Occipital lobe (tissue), 2 donors: Measurements from ENCODE around the gene KNSTRN. TPM values are rescaled to one million over a fixed set of nuclear protein-coding genes. Genes with fewer than 3 reads are reported as not detected.

Experiments used
- DNase-seq: peaks from one replicate; lab custom pipeline; 2025; lab: John Stamatoyannopoulos, UW
- total RNA-seq: library from RNA; depleted of rRNA; stranded (reverse); fragments of >200 nt; gene quantifications from one replicate; pipeline ENCODE4 v1.2.3, GENCODE V29; 2014

The KNSTRN gene
- total RNA-seq, 1 donor from 2014 or later: 17.8 TPM

DNA sequence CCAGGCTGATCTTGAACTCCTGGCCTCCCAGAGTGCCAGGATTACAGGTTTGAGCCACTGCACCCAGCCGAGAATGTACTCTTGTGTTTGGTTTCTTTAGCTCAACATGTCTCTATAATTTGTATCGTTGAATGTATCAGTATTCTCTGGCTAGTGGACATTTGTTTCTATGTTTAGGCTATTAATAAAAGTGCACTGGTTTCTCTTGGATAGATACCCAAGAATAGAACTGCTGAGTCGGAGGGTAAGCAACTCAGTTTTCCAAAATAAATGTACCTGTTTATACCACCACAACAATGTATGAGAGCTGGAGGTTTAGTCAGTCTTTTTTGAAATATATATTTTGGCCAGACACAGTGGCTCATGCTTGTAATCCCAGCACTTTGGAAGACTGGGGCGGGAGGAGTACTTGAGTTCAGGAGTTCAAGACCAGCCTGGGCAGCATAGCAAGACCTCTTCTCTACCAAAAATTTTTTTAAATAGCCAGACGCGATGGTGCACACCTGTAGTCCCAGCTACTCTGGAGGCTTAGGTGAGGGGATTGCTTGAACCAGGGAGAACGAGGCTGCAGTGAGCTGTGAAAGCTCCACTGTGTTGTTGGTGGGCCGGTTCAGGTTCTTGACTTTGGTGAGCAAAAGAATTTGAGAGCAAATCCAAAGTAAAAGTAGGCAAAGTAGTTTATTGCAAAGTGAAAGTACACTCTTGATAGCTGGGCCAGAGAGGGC is 15.3 kb downstream of the KNSTRN start:
- DNase-seq: no peak

DNA sequence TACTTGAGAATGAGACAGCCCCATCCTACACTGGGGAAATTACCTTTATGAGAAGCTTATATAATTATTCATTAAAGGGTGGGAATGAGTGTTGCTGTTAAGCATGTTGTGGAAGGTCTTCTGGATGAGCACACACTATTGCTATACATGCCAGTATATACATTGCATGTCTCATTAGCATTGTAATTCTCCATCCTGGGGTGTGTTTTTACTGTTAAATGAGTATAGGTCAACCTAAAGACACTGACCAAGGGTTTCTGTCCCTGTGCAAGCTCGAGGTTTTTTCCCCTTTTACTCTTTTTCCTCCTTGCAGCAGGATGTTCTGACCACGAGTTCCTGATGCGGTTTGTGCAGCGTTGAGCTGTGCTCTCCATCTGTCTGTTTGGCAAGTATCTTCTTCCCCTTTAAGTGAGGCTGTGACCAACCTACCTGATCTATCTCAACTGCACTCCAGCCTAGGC is 15.9 kb downstream of the KNSTRN start:
- DNase-seq: no peak

DNA sequence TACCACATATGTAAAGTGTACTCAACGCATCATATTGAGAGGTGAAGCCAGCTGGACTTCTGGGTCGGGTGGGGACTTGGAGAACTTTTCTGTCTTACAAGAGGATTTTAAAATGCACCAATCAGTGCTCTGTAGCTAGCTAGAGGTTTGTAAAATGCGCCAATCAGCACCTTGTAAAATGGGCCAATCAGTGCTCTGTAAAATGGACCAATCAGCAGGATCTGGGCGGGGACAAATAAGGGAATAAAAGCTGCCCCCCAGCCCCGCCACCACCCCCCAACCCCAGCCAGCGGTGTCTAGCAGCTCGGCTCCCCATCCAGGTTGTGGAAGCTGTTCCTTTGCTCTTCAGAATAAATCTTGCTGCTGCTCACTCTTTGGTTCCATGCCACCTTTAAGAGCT is 16.8 kb downstream of the KNSTRN start:
- no peak for DNase-seq

DNA sequence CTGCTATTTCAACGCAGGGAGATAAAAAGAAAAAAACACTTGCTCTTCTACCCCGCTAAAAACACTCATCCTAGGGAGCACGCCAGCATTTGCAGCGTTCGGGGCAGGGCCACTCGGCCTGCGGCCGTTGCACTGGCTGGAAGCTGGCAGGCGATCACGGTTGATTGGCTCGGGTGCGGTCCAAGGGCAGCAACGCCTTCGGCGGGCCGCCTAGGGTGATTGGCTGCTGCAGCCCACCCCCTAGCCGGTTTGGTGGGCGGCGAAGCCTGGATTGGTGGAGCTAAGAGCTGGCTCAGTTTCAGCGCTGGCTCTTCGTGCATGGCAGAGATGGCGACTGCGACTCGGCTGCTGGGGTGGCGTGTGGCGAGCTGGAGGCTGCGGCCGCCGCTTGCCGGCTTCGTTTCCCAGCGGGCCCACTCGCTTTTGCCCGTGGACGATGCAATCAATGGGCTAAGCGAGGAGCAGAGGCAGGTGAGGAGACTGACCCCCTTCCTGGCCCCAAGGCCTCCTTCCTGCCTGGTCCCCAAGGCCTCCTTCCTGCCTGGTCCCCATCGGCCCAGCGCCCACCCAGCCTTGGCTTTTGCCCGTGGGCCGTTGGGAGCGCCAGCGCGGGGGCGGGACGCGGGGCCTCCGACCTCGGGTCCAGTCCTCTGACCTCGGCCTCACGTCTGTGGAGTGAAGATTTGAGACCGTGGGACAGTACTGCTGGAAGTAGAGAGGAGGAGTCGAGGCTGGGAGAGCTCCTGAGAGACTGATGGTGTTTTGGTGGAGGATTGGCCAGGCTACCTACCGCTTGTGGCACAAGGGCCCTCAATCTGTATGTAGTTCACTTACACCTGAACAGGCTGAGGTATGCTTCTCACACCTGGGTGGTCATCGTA is 23.2 kb downstream of the KNSTRN start, which contains the start of gene IVD:
IVD (plus strand) TSS at position 295 of the 881 bp plus-strand sequence; CDS start at position 328, 33 bp downstream.
- DNase-seq: peak; percentile 97

DNA sequence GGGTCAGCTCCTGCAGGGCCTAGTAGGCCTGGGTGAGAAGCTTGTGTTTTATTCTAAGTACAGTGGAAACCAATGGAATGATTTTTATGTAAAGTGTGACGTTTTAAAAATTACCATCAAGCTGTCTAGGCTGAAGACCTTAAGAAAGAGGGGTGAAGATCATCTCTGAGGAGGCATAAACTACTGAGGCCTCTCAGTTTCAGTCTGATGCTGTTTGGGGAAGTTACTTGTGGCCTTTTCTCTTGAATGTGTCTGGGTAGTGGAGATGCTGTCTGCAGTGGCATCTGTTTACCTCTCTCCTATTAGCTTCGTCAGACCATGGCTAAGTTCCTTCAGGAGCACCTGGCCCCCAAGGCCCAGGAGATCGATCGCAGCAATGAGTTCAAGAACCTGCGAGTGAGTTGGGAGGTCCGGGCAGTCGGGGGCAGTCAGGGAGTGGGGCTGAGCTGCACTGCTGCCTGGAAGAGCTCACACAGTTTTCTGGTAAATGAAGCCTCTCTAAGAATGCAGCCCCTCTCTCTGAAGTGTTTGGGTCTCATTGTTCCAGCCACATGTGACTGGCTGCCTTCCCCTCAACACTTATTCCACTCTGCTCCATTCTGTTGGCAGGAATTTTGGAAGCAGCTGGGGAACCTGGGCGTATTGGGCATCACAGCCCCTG is 24.9 kb downstream of the KNSTRN start:
- DNase-seq: no peak

DNA sequence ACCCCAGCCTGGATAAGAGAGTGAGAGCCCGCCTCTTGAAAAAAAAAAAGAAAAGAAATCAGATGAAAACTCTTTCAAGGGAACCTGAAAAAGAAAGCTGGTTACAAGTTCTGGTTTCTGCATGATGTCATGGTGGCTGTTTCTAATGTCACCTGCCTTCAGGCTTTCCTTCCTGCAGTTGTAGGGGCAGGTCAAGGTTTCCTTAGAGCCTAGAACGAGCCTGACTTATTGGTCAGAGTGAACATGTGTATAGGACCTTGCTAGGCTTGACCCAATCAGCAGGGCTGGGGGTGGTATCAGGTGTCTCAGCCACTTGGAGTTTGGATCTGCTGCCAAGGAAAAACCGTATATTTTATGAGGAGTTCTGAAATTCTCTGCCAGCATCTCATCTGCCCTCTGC is 26.8 kb downstream of the KNSTRN start:
- DNase-seq: no peak

DNA sequence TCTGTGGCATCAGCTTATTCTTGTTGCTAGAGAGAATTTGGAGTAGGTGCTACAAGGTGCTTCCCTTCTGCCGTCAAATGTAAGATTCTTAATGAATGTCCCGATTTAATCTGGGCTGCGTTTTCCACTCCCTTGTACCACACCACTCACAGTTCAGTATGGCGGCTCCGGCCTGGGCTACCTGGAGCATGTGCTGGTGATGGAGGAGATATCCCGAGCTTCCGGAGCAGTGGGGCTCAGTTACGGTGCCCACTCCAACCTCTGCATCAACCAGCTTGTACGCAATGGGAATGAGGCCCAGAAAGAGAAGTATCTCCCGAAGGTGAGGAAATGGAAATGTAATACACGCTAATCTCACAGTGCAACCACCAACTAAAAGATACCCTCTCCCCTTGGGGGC is 28.0 kb downstream of the KNSTRN start:
- DNase-seq: no peak

DNA sequence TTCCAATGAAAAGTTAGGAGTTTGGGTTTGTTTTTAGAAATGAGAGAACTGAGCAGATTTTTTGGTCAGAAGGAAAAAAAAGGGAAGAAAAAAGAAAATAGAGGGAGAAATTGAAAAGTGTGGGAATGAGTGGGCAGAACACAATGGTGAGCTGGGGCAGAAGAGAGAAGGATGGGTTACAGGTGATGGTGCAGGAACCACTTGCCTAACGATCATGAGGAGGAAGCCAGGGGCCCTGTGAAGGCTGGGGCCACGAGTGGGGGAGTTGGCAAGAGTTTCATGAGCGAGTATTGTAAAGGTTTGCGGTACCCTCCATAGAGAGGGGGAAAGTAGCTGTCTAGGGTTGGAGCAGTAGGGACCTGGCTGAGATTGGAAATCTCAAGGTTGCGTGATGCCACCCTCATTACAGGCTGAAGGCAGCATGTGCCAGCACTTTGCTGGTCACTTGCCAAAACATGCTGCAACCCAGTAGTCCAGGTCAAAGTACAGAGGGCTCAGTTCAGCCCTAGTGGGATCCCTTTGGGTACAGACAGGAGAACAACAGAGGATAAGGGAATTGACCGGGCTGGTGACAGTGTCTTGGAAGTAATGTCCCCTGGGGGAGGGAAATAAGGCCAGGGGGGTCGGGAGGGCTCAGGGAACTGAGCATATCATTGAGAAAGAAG is 29.7 kb downstream of the KNSTRN start:
- DNase-seq: no peak

DNA sequence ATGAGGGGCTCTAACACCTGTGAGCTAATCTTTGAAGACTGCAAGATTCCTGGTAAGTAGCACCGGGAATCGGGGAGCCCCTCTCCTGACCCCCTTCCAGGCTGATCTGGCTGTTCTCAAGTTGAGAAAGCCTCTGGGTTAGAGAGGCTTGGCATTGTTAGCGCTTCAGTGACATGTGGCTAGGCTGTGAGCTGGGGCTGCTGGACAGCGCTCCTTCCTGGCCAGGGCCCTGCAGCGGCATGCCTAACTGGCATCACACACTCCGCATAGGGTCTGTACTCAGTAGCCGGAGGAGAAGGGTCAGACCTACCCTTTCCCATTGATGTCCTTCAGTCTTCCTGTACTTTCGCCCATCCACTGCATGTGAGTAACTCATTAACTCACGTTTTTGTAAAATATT is 30.5 kb downstream of the KNSTRN start:
- no peak for DNase-seq

DNA sequence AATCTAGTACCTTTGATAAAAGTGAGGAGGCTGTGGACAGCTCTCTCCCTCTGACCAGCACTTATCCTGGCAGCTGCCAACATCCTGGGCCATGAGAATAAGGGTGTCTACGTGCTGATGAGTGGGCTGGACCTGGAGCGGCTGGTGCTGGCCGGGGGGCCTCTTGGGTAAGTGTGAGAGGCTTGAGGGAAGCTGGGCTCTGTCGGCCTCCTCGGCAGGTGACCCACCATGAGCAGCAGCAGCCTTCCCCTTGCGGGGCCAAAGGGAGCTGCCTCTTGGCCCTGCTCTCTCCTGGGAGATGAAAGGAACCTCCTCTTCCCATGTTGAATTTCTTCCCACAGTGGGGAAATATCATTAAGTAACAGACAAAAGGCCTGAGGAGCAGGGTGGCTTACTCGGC is 32.3 kb downstream of the KNSTRN start:
- DNase-seq: no peak

DNA sequence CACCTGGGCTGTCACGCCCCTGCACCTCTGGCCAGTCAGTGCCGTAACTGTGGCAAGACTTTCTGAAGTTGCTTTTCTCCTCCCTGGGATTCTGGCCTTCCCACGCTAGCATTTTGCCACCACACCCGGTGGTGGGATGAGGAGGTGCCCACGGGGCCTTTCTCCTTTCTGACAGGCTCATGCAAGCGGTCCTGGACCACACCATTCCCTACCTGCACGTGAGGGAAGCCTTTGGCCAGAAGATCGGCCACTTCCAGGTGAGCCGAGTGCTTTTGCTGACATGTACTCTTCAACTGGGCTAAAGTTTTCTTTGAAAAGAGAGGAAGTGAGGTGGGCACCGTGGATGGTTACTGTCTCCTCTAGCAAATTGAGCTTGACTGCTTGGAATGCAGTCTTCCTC is 32.7 kb downstream of the KNSTRN start:
- no peak for DNase-seq

DNA sequence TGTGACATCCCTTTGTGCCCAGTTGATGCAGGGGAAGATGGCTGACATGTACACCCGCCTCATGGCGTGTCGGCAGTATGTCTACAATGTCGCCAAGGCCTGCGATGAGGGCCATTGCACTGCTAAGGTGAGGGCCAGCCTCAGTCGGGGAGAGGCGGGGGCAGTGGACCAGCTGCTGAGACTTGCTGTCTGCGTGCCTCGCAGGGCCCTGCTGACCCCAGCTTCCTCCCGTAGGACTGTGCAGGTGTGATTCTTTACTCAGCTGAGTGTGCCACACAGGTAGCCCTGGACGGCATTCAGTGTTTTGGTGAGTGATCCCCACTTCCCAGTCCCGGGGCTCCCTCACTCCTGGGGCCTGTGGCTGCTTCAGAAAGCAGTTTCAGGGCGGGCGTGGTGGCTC is 33.5 kb downstream of the KNSTRN start:
- no peak for DNase-seq

DNA sequence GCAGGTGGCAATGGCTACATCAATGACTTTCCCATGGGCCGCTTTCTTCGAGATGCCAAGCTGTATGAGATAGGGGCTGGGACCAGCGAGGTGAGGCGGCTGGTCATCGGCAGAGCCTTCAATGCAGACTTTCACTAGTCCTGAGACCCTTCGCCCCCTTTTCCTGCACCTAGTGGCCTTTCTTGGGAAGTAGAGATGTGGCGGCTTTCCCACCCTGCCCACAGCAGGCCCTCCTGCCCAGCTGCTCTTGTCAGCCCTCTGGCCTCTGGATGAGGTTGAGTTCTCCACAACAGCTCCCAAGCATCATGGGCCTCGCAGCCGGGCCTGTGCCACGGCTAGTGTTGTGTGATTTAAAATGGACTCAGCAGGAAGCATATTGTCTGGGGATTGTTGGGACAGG is 35.6 kb downstream of the KNSTRN start:
- DNase-seq: no peak

DNA sequence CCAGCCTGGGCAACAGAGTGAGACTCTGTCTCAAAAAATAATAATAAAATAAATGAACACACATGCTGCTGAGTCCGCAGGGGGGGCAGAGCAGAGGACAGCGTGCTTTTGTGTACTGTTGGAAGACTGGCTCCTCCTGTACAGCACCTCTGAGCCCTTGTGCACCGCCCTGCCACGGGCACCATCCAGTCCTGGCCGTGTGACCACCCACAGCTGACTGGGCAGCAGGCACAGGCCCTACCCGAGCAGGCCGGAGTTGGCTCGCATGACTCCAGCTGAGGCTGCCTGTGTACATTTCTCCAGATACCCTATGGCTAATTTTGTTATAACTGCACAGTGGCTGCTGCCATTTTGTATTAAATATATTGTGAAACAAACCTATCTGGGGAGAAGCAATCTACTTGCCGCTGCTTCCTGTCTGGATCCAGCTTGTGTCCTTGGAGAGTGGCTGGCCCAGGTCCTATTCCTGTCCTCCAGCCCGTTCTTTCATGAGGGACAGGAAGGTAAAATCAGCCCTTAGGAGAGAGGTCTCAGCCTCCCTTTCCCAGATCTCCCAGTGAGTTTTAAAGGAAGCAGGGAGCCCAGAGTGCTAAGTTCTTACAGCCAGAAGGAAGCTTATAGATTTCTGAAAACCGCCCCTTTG is 37.7 kb downstream of the KNSTRN start:
- DNase-seq: no peak

DNA sequence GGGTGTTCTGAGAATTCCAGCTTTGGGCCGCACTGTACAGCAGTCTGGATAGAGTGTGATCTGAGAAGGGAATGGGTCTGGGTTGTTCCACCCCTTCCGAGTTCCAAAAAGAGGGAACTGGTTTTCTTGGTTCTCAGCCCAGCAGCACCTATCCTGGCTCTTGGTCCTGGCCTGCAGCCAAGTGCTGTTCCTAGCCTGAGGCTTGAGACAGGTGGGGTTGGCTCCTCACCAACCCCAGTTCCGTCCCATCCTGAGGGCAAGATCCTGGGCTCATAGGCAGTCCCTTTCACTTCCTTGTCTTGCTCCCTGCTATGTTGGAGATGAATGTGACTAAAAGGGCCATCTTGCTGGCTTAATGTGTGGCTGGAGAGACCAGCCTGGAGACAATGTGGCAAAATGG is 38.3 kb downstream of the KNSTRN start:
- no peak for DNase-seq

DNA sequence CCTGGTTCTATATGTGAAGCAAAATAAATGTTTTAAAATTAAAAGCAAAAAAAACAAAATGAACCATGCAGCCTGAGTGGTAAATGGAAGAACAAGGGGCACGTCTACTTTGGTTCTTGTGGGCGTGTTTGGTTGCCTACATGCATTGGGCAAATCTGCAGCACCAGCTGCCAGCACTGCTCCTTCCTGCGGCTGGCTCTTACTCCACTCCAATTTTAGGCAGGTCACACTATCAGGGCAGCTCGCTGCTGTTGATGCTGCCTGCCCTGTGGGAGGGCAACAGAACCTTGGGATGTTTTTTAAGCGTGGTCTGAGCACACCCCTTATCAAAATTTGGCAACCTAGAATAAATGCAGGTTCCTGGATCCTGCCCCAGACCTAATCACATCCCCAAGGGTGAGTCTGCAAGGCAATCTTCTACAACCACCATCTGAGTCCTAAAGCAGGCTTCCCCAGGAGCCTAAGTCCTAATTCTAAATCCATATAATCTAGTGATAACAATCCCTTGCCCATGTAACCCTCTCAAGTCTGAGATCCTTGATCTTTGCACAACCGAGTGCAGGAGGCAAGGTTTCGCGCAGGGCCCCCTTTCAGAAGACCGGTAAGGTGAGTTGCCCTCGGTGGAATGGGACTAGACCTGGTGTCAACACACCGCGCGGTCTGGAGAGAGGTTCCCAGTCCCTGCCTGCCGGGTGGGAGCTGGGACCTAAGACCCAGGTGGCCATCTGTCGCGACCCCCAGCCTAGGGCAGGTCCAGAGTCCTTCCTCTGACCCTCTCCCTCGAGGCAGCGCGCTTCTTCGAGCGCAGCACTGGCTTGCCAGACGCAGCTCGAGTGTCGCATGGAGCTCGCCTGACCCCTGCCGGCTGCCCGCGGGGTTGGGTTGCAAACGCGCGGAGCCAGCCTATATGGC is 39.0 kb downstream of the KNSTRN start:
- DNase-seq: peak; percentile 59

DNA sequence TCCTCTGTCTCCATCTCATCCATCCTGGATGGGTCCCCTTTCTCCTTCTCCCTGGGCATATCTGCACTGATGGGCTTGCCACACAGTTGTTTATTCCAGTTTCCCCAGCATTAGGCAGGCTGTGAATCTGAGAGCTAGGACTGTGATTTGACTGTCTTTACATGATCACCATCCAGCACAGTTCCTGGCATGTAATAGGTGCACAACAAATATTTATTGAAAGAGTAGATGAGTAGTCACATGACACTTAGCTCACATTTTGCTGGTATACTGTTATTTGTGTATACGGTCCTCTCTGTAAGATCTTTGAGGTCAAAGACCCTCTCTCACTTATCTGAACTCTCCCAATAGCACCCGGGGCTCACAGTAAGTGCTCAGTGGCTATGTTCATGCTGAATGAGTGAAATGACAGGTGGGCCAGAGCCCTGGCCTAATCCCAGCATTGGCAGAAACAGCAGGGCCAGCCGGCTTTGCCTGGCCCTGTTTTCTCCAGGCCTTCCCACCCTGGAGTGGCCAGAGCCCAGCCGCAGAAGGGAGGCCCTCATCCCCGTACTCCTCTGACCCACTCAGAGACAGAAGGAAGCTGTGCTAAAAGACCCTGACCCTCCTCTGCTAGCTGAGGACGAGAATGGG is 42.1 kb downstream of the KNSTRN start:
- no peak for DNase-seq

DNA sequence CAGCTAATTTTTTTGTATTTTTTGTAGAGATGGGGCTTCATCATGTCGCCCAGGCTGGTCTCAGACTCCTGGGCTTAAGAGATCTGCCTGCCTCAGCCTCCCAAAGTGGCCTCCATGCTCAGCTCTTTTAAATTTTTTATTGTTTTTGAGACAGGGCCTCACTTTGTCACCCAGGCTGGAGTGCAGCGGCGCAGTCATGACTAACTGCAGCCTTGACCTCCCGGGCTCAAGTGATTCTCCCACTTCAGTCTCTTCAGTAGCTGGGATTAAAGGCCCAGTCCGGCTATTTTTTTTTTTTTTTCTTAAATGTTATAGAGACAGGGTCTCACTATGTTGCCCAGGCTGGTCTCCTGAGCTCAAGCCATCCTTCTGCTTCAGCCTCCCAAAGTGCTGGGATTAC is 43.2 kb downstream of the KNSTRN start:
- DNase-seq: no peak

DNA sequence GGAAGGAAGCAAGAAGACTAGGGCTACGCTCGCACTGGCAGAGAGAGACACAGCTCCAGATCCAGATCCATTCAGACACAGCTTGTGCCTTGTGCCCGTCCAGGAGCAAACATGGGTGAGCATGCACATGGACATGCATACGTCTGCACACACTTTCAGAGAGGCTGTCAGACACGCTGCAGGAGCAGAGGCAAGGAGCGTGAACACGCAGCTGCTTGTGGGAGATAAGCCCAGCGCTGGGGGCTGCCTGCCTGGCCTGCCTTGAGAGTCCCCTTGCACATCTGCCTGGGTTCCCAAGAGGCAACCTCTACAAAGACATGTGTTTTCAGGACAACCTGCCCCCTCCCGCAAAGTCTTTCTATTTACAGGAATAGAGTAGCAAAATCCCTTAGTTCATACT is 44.7 kb downstream of the KNSTRN start:
- no peak for DNase-seq

DNA sequence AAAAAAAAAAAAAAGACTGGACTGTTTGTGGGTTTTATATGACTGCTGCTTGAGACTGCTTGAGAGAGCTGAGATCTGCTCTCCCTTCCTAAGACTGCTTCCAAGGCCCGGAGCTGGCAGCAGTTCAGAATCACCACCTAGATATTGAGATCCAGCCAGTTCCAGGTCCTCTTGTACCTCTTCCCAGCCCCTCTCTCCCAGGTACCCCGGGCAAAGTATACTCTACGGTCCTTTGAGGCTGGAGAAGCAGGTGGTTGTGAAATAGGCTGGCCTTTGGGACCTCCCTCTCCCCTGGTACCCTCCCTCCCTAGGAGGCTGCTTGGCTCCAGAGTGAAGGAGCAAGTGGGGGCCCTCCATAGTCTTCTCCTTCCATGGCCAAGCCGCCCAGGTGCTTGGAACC is 45.7 kb downstream of the KNSTRN start:
- no peak for DNase-seq
